HG03520 (cell line): ENCODE results near the gene ZNF521.
"Not testable (repeated sequence)": the region's sequence is repeated elsewhere in the genome, so short reads cannot be mapped to it uniquely, and the experiment has no call there.

Experiments used
- ATAC-seq: cut with Tn5 transposase; IDR thresholded peaks from one replicate; pipeline ENCODE4 v1.9.1; 2021; ENCODE audit warnings: mild to moderate bottlenecking, moderate library complexity; ENCODE audit not compliant: unreplicated experiment

Gene ZNF521

GRCh38 chr18:25043104-25043503 lies 308.9 kb downstream of the ZNF521 start:
- no peak for ATAC-seq

GRCh38 chr18:25042641-25043051 lies 309.3 kb downstream of the ZNF521 start:
- no peak for ATAC-seq

GRCh38 chr18:25039781-25040180 lies 312.2 kb downstream of the ZNF521 start:
- no peak for ATAC-seq

GRCh38 chr18:25038261-25038660 lies 313.7 kb downstream of the ZNF521 start:
- ATAC-seq = no peak

- no peak for ATAC-seq
Observed at GRCh38 chr18:25033747-25034471, 318.1 kb downstream of the ZNF521 start.

- ATAC-seq = not testable (repeated sequence)
Observed at GRCh38 chr18:25033175-25033574, 318.8 kb downstream of the ZNF521 start.

GRCh38 chr18:25029802-25030201 lies 322.2 kb downstream of the ZNF521 start:
- no peak for ATAC-seq

- no peak for ATAC-seq
Observed at GRCh38 chr18:25019931-25020330, 332.0 kb downstream of the ZNF521 start.

- ATAC-seq = no peak
Observed at GRCh38 chr18:25019086-25019860, 332.7 kb downstream of the ZNF521 start.

GRCh38 chr18:25016666-25017065 lies 335.3 kb downstream of the ZNF521 start:
- no peak for ATAC-seq

- no peak for ATAC-seq
Observed at GRCh38 chr18:25016181-25016580, 335.8 kb downstream of the ZNF521 start.
